ENCODE measurements around the gene ELAVL2. TPM values are rescaled to one million over a fixed set of nuclear protein-coding genes. Genes with fewer than 3 reads are reported as not detected.
A peak's percentile ranks its signal among the peaks of the same experiment; 100 is the strongest.

The ELAVL2 gene
- total RNA-seq, 1 experiment from 2014 or later: 0.18 TPM

DNA sequence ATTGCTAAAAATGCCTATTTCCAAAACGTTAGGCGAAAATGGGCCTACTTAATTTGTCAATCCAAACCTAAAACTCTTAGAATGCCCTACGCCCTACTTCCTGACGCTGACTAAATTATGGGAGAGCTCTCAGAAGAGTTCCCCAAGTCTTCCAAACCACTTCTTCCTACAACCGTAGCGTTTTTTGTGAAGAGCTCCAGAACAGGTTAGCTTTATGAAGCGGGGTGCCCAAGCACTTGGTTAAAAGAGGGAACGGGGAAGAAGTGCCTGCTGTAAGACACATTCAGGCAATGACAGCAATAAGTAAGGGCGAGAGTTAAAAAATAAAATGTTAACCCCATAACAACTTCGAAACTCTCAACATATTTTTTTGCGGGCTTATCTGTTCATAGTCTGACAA, 2.8 kb downstream of the ELAVL2 start:
- H3K36me3 Mint-ChIP-seq (ENCODE audit: insufficient read depth, unreplicated experiment): no peaks in the 10 kb centered on the region
- no peak for DNase-seq
- no peak overlapping the region for H3K27ac Mint-ChIP-seq (ENCODE audit: unreplicated experiment)
- H3K27me3 ChIP-seq (replicated peaks; ENCODE audit: control insufficient read depth, insufficient read depth, low read length): no peaks in the 10 kb centered on the region
- no peak for TF ChIP-seq CTCF (IDR thresholded peaks at IDR 0.05; ENCODE audit: insufficient read depth in 1 of 2, low read depth in 1 of 2, low read length in 1 of 2, severe bottlenecking in 1 of 2, unreplicated experiment in 1 of 2)
- H3K27me3 Mint-ChIP-seq (ENCODE audit: insufficient read depth, unreplicated experiment): peaks cover 10% of the 10 kb centered on the region
- ChIA-PET CTCF (no interaction called here), POLR2A (no interaction called here)
- BruUV-seq (replicated peaks): no TSS peak
- no peaks in the 10 kb centered on the region for H3K4me1 ChIP-seq
- H3K4me3 Mint-ChIP-seq (ENCODE audit: unreplicated experiment): no peak overlapping the region
- intact Hi-C loops (cut with micrococcal nuclease; ENCODE audit: unreplicated experiment): no loop called here
- H3K4me1 Mint-ChIP-seq (ENCODE audit: low read depth, unreplicated experiment): no peaks in the 10 kb centered on the region
- H3K4me3 ChIP-seq (ENCODE audit: low read depth, low read length): no peak overlapping the region
- no peaks in the 10 kb centered on the region for H3K9me3 ChIP-seq
- no peaks in the 10 kb centered on the region for H3K36me3 ChIP-seq (ENCODE audit: control insufficient read depth, insufficient read depth, low read length)
- no peaks in the 10 kb centered on the region for H3K9me3 Mint-ChIP-seq (ENCODE audit: unreplicated experiment)

- Mint-ChIP-seq H3K27me3 (ENCODE audit: insufficient read depth, unreplicated experiment) (peaks cover 10% of the 10 kb centered on the region), H3K9me3 (ENCODE audit: unreplicated experiment) (no peaks in the 10 kb centered on the region), H3K36me3 (ENCODE audit: insufficient read depth, unreplicated experiment) (no peaks in the 10 kb centered on the region), H3K4me1 (ENCODE audit: low read depth, unreplicated experiment) (no peaks in the 10 kb centered on the region), H3K27ac (ENCODE audit: unreplicated experiment) (no peak overlapping the region), H3K4me3 (ENCODE audit: unreplicated experiment) (no peak overlapping the region)
- TF ChIP-seq CTCF (IDR thresholded peaks at IDR 0.05; ENCODE audit: insufficient read depth in 1 of 2, low read depth in 1 of 2, low read length in 1 of 2, severe bottlenecking in 1 of 2, unreplicated experiment in 1 of 2): no peak
- no peaks in the 10 kb centered on the region for H3K36me3 ChIP-seq (ENCODE audit: control insufficient read depth, insufficient read depth, low read length)
- intact Hi-C loops (cut with micrococcal nuclease; ENCODE audit: unreplicated experiment): no loop called here
- no peaks in the 10 kb centered on the region for H3K9me3 ChIP-seq
- H3K27me3 ChIP-seq (replicated peaks; ENCODE audit: control insufficient read depth, insufficient read depth, low read length): no peaks in the 10 kb centered on the region
- POLR2A ChIA-PET: no interaction called here
- CTCF ChIA-PET: no interaction called here
- BruUV-seq (replicated peaks): no TSS peak
- no peak for DNase-seq
- no peak overlapping the region for H3K4me3 ChIP-seq (ENCODE audit: low read depth, low read length)
- H3K4me1 ChIP-seq: no peaks in the 10 kb centered on the region
Measured at GRCh38 chr9:23822261-23823169, 3.5 kb downstream of the ELAVL2 start.

DNA sequence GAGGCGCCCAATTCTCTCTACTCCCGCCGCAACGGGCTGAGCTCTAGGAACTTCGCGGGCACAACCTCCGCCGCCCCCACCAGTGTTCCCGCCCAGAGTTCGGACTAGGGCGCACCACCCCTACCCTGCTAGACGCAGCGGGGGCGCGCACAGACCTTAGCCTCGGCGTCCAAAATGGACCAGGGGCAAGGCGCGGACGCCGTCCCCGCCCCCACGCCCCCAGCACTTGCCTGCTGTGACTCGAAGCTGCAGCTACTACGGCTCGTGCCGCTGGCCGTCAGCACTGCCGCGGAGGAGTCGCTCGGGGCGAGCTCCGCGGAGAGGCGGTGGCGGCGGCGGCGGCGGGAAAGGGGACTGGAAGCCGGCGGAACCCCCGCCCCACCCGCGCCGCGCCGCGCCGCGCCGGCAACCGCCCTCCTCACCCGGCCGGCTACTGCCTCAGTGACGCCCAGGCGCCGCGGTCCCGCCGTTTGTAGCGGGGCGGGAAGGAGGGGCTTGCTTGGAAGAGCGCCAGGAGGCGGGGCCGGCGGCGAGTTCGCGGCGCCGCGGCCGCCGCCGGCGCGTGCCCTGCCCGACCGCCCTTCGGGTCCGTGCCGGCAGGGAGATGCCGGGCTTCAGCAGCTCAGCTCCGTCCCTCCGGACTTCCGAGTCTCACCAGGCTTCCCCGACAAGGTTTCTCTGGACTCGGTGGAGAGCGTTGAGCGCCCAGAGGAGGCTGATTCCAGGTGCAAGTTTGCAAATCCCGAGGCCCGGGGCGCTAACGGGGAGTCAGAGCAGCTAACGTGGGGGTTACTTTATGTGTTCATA, 4.5 kb downstream of the ELAVL2 start:
- TF ChIP-seq CTCF (IDR thresholded peaks at IDR 0.05; ENCODE audit: insufficient read depth in 1 of 2, low read depth in 1 of 2, low read length in 1 of 2, severe bottlenecking in 1 of 2, unreplicated experiment in 1 of 2): no peak
- no peaks in the 10 kb centered on the region for H3K36me3 ChIP-seq (ENCODE audit: control insufficient read depth, insufficient read depth, low read length)
- BruUV-seq (replicated peaks): no TSS peak
- intact Hi-C loops (cut with micrococcal nuclease; ENCODE audit: unreplicated experiment): no loop called here
- Mint-ChIP-seq H3K27ac (ENCODE audit: unreplicated experiment) (no peak overlapping the region), H3K27me3 (ENCODE audit: insufficient read depth, unreplicated experiment) (peaks cover 10% of the 10 kb centered on the region), H3K4me3 (ENCODE audit: unreplicated experiment) (peak overlapping the region; percentile 72), H3K36me3 (ENCODE audit: insufficient read depth, unreplicated experiment) (no peaks in the 10 kb centered on the region), H3K4me1 (ENCODE audit: low read depth, unreplicated experiment) (no peaks in the 10 kb centered on the region), H3K9me3 (ENCODE audit: unreplicated experiment) (no peaks in the 10 kb centered on the region)
- ChIA-PET CTCF (no interaction called here), POLR2A (no interaction called here)
- DNase-seq: peak in 1 of 2 experiments; percentile 12
- no peaks in the 10 kb centered on the region for H3K4me1 ChIP-seq
- no peaks in the 10 kb centered on the region for H3K27me3 ChIP-seq (replicated peaks; ENCODE audit: control insufficient read depth, insufficient read depth, low read length)
- H3K4me3 ChIP-seq (ENCODE audit: low read depth, low read length): peak overlapping the region; percentile 19; the same call in 1 of the 2 replicates
- H3K9me3 ChIP-seq: no peaks in the 10 kb centered on the region

Measured in Caco-2 (cell line).